HEK293T (cell line): ENCODE data around the gene CLIP1.

Experiments used
- ARNT ChIP-seq: fragments of 450-650 bp; IDR thresholded peaks from 2 replicates; pipeline ENCODE4 v1.6.1; 2017; ENCODE audit warnings: mild to moderate bottlenecking
- BHLHE40 ChIP-seq: fragments of 450-650 bp; IDR thresholded peaks from 2 replicates; pipeline ENCODE4 v1.6.1; 2016; ENCODE audit warnings: mild to moderate bottlenecking, moderate library complexity, borderline replicate concordance
- CTBP1 ChIP-seq: fragments of 450-650 bp; IDR thresholded peaks from 2 replicates; pipeline ENCODE4 v1.6.1; 2016; ENCODE audit warnings: borderline replicate concordance
- FOXA1 ChIP-seq: fragments of 450-650 bp; IDR thresholded peaks from 2 replicates; pipeline ENCODE4 v1.6.1; 2016; ENCODE audit warnings: mild to moderate bottlenecking
- FOXM1 ChIP-seq: fragments of 450-650 bp; IDR thresholded peaks from 2 replicates; pipeline ENCODE4 v1.6.1; 2017; ENCODE audit warnings: mild to moderate bottlenecking, borderline replicate concordance
- LEF1 ChIP-seq: fragments of 450-650 bp; IDR thresholded peaks from 2 replicates; pipeline ENCODE4 v1.6.1; 2017; ENCODE audit warnings: mild to moderate bottlenecking, borderline replicate concordance
- SP1 ChIP-seq: fragments of 450-650 bp; IDR thresholded peaks from 2 replicates; pipeline ENCODE4 v1.6.1; 2017
- SUZ12 ChIP-seq: fragments of 450-650 bp; IDR thresholded peaks from 2 replicates; pipeline ENCODE4 v1.6.1; 2016; ENCODE audit warnings: mild to moderate bottlenecking
- TARDBP ChIP-seq: fragments of 450-650 bp; IDR thresholded peaks from 2 replicates; pipeline ENCODE4 v1.6.1; 2016
- ZNF384 ChIP-seq: fragments of 450-650 bp; IDR thresholded peaks from 2 replicates; pipeline ENCODE4 v1.6.1; 2016

GRCh38 chr12:122403115-122403770 is 19.2 kb downstream of the CLIP1 start:
- no peak for TF ChIP-seq ZNF384
- no peak for TF ChIP-seq FOXM1
- TF ChIP-seq ARNT: no peak
- TF ChIP-seq LEF1: no peak
- TF ChIP-seq BHLHE40: no peak
- no peak for TF ChIP-seq TARDBP
- TF ChIP-seq FOXA1: no peak
- TF ChIP-seq CTBP1: no peak
- TF ChIP-seq SUZ12: no peak
- TF ChIP-seq SP1: no peak
